K562 (cell line): ENCODE results near the gene KRTAP10-9. TPM values are rescaled to one million over a fixed set of nuclear protein-coding genes. Genes with fewer than 3 reads are reported as not detected.

Experiments
- BMI1 ChIP-seq: fragments of 150-350 bp; IDR thresholded peaks from 2 replicates; pipeline ENCODE4 v1.6.1; 2014; ENCODE audit warnings: low read length
- CHAMP1 ChIP-seq: fragments of 450-650 bp; IDR thresholded peaks from 2 replicates; pipeline ENCODE4 v1.6.1; 2016; ENCODE audit warnings: mild to moderate bottlenecking
- CSDE1 ChIP-seq, 2 experiments: fragments of 450-650 bp; IDR thresholded peaks; 2 replicates each; pipeline ENCODE4 v1.6.1; 2016; ENCODE audit warnings: mild to moderate bottlenecking in 1 of 2
- CTCFL ChIP-seq: IDR thresholded peaks from 2 replicates; pipeline ENCODE4 v1.6.1; 2011; ENCODE audit warnings: borderline replicate concordance, low read depth, mild to moderate bottlenecking, moderate library complexity, low read length; ENCODE audit not compliant: insufficient read depth, poor library complexity, severe bottlenecking
- HNRNPH1 ChIP-seq: fragments of 200-400 bp; formaldehyde crosslinking; optimal IDR thresholded peaks from 2 replicates; pipeline ENCODE3; 2017; ENCODE audit warnings: low read depth, mild to moderate bottlenecking, low read length, moderate library complexity
- HNRNPUL1 ChIP-seq: fragments of 200-400 bp; formaldehyde crosslinking; IDR thresholded peaks from 2 replicates; pipeline ENCODE4 v1.6.1; 2017; ENCODE audit warnings: low read length
- KAT8 ChIP-seq: fragments of 450-650 bp; IDR thresholded peaks from 2 replicates; pipeline ENCODE4 v1.6.1; 2016; ENCODE audit warnings: low read depth, mild to moderate bottlenecking
- MNT ChIP-seq, 2 experiments: fragments of 450-650 bp; conservative IDR thresholded peaks; 2 replicates each; pipeline ENCODE4 v1.6.1; 2017; ENCODE audit warnings: mild to moderate bottlenecking in 2 of 2, moderate library complexity in 2 of 2
- NFATC3 ChIP-seq: fragments of 450-650 bp; IDR thresholded peaks from 2 replicates; pipeline ENCODE4 v1.6.1; 2017; ENCODE audit warnings: mild to moderate bottlenecking
- TEAD2 ChIP-seq: fragments of 450-650 bp; IDR thresholded peaks from 2 replicates; pipeline ENCODE4 v1.6.1; 2016; ENCODE audit warnings: missing genetic modification characterization, control low read depth, missing compliant biosample characterization
- XRCC4 ChIP-seq: IDR thresholded peaks from one replicate; pipeline ENCODE4 v1.6.1; 2011; ENCODE audit not compliant: insufficient read depth, insufficient read length; ENCODE audit errors: extremely low read depth
- ZBTB7A ChIP-seq: IDR thresholded peaks from 2 replicates; pipeline ENCODE4 v1.6.1; 2011; ENCODE audit warnings: low read depth, mild to moderate bottlenecking, low read length, moderate library complexity, borderline replicate concordance; ENCODE audit not compliant: control insufficient read depth
- ZNF140 ChIP-seq: fragments of 250-450 bp; sonication (Bioruptor Pico); IDR thresholded peaks from 2 replicates; pipeline ENCODE4 v1.8.0; 2021; ENCODE audit warnings: moderate library complexity, mild to moderate bottlenecking, inconsistent platforms
- ZNF197 ChIP-seq: fragments of 200-800 bp; sonication (Bioruptor generic); IDR thresholded peaks from 2 replicates; pipeline ENCODE4 v1.6.1; 2016; ENCODE audit warnings: low read depth, missing genetic modification characterization, missing compliant biosample characterization
- ZNF217 ChIP-seq: sonication (generic); formaldehyde crosslinking; IDR thresholded peaks from 2 replicates; pipeline ENCODE4 v1.8.0; 2022; ENCODE audit warnings: mild to moderate bottlenecking, missing genetic modification reagents
- polyA plus RNA-seq, 8 experiments: library from polyadenylated mRNA; depleted of rRNA in 4 of 8; stranded (reverse) in 5 of 8; unstranded in 3 of 8; fragments of >200 nt; fragmentation: Nextera tagmentation in 2 of 8; fragmentation: Illumina TruSeq in 1 of 8; extraction: Ambion mirVana in 2 of 8; extraction: Trizol in 1 of 8; gene quantifications; 2 replicates each; pipeline versions ENCODE4 v1.2.1 to v1.2.3, GENCODE V29; 2011 to 2014; ENCODE audit warnings: inconsistent platforms in 1 of 8, missing spikeins in 1 of 8
- total RNA-seq, 7 experiments: library from RNA; depleted of rRNA in 6 of 7; stranded (reverse); fragments of >200 nt in 6 of 7; fragmentation: Illumina TruSeq in 2 of 7; extraction: Trizol in 2 of 7; gene quantifications; 2 replicates each; pipeline versions ENCODE4 v1.2.1 to v1.2.3, GENCODE V29; 2011 to 2021; ENCODE audit warnings: low replicate concordance in 1 of 7
- TF ChIP-seq, protein P1 (sequence below): fragments of 250-450 bp; sonication (Bioruptor Pico); IDR thresholded peaks from 2 replicates; pipeline ENCODE4 v1.5.0; 2020; ENCODE audit warnings: mild to moderate bottlenecking, borderline replicate concordance
- TF ChIP-seq, protein P2 (sequence below): fragments of 250-450 bp; sonication (Bioruptor Pico); IDR thresholded peaks from 2 replicates; pipeline ENCODE4 v1.4.0; 2020; ENCODE audit warnings: borderline replicate concordance

Gene KRTAP10-9
- total and polyA plus RNA-seq, 9 of the 15 experiments (the other 6 are each of a cell fraction or from before 2014, with no cell fraction given) = not detected

DNA sequence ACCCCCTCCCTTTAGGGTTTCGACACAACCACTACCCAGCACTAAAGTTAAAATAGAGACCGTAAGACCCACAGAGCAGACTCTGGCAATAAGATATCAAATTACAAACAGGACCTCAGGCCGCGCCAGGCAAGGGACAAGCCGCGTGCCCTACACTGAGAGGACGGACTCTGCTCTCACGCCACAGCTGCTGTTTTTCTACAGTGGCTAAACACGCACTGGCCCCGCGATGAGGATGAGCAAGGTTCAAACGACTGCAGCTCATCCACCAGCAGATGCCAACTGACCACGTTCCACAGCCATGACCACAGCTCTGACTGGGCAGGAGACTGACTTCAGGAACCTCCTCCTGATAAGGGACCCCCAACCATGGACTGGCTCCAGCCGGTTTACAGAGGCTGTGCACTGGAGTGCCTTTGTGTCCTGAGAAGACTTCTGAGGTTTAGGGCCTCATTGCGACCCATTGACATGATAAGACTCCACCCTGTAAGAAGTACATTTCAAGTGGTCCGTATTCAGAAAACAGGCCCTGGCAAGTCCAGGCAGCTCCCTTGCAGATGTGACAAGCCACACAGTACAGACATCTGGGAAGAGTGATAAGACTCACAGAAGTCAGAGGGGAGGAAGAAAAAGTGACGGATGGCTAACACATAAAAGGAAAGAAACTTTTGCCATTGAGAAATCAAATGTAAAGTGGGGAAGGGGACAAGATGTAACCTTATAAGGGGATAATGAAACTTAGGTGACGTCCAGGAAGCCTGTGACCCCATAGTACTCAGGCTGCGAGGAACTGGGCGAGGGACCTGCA is 33.1 kb upstream of the KRTAP10-9 start (continued):
- TF ChIP-seq, protein P1, sequence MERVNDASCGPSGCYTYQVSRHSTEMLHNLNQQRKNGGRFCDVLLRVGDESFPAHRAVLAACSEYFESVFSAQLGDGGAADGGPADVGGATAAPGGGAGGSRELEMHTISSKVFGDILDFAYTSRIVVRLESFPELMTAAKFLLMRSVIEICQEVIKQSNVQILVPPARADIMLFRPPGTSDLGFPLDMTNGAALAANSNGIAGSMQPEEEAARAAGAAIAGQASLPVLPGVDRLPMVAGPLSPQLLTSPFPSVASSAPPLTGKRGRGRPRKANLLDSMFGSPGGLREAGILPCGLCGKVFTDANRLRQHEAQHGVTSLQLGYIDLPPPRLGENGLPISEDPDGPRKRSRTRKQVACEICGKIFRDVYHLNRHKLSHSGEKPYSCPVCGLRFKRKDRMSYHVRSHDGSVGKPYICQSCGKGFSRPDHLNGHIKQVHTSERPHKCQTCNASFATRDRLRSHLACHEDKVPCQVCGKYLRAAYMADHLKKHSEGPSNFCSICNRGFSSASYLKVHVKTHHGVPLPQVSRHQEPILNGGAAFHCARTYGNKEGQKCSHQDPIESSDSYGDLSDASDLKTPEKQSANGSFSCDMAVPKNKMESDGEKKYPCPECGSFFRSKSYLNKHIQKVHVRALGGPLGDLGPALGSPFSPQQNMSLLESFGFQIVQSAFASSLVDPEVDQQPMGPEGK (CRISPR knock-in tag) = no peak
- TF ChIP-seq, protein P2, sequence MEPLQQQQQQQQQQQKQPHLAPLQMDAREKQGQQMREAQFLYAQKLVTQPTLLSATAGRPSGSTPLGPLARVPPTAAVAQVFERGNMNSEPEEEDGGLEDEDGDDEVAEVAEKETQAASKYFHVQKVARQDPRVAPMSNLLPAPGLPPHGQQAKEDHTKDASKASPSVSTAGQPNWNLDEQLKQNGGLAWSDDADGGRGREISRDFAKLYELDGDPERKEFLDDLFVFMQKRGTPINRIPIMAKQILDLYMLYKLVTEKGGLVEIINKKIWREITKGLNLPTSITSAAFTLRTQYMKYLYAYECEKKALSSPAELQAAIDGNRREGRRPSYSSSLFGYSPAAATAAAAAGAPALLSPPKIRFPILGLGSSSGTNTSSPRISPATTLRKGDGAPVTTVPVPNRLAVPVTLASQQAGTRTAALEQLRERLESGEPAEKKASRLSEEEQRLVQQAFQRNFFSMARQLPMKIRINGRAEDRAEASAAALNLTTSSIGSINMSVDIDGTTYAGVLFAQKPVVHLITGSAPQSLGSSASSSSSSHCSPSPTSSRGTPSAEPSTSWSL (CRISPR knock-in tag) = no peak
- TF ChIP-seq TEAD2 (tag) (peak; percentile 79), HNRNPH1 (no peak), BMI1 (no peak), ZBTB7A (no peak), HNRNPUL1 (no peak), ZNF140 (no peak), MNT (conservative IDR thresholded peaks at IDR 0.05) (peak; percentile 31 to 59; a peak in 2 of 4 replicates), KAT8 (no peak), NFATC3 (no peak), XRCC4 (no peak), ZNF217 (CRISPR knock-in tag) (no peak), CTCFL (no peak), CSDE1 (IDR thresholded peaks at IDR 0.05) (no peak), ZNF197 (0 out of 2 replicates have a peak, but pooled peaks have one; percentile 40), CHAMP1 (0 out of 2 replicates have a peak, but pooled peaks have one; percentile 16)
